Kidney glomerular epithelial cell (primary cell): Measurements from ENCODE around the gene SSRP1.
"Not testable (repeated sequence)": the region's sequence is repeated elsewhere in the genome, so short reads cannot be mapped to it uniquely, and the experiment has no call there.

ENCODE experiments used
- DNase-seq: peaks from one replicate; lab custom pipeline; 2025; lab: John Stamatoyannopoulos, UW

Gene SSRP1

DNA sequence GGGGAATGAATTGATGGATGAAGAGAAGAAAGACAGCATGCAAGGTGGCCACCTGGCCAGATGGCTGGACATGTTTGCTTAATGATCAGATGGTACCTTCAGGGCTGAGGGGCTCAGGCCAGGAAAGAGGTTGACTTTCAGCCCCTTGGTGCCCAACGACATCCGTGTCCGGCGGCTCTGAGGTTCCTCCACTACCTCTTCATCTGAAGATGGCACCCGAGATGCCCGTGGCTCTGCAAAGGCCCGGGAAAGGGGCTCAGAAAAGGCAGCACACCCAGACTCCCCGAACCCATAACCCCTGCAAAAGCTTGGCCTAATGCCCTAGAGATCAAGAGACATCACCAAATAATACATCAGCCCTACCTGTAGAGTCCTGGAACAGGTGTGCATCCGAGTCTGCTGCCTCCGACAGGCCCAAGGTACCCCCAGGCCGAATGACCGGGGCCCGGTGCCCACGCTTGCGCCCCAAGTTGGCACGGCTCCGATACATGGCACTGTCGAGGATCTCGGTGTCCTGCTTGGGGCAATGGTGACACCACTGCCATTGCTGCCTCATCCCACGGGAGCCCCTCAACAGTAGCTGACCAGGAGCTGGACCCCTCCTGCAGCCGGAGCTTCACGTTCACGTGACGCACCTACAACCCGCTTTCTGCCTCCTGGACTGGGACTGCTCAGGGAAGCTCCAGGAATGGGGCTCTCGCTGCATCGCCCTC lies 33.8 kb downstream of the SSRP1 start:
- DNase-seq, result no peak

DNA sequence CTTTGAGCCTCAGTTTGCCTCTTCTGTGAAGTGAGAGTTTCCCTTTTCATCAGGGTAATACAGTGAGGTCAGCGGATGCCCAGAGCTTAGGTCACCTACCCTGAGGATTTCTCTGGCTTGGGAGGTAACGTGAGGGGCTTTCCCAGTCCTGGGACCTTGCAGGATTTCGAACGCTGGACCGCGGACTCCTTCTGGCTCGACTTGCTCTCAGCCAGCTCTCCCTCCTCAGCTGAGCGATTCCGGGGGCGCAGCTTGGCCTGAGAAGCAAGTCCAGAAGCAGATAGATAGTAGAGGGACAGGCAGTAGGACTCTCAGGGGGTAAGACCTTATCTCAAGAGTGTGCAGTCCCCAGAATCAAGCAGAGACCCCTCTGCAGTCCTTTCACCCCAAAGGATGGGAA lies 34.9 kb downstream of the SSRP1 start:
- DNase-seq, result no peak

DNA sequence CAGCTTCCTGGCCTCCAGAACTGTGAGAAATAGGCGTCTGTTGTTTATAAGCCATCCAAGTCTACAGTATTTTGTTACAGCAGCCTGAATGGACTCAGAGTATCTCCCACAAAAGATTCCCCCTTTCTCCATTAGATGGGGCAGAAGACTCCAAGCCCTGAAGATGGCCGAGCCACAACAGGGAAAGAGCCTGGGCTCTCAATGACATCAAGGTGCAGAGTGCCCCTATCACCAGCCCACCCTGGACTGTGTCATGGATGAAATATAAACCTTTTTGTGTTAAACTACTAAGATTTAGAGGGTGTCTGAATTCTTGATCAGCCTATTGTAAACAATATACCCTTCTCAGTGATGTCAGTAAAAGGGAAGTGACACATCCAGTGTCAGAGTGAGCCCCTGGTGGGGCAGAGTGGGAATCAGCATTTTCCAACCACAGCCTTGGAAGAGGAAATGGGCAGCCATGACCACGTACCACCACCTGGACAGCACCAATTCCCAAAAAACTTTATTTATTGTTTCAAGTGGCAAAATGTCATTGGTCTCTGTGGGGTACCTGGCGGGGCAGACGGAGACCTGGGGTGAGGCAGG lies 36.4 kb downstream of the SSRP1 start:
- DNase-seq, result no peak

DNA sequence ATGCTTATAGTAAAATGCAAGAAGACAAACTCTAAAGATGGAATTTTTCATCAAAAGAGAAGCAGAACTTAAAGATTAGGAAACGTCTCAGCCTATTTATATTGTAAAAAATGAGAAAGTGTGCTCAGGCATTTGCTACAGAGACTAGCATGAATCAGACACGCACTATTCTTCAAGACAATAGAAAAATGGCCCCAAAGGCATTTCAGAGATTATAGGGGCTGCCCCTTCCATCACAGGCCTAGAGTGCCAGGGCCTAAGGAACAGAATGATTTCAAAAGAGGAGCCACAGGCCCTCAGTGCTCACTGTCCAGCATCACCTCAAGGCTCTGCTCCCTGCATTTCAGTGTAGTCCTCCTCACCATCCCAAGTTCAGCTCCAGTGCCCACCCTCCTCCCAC lies 38.5 kb downstream of the SSRP1 start:
- no peak for DNase-seq

DNA sequence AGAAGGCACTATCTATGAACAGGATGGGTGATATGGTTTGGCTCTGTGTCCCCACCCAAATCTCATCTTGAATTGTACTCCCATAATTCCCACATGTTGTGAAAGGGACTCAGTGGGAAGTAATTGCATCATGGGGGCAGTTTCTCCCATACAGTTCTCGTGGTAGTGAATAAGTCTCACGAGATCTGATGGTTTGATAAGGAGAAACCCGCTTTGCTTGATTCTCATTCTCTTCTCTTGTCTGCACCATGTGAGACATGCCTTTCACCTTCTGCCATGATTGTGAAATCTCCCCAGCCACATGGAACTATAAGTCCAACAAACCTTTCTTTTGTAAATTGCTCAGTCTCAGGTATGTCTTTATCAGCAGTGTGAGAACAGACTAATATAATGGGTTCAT lies 39.5 kb downstream of the SSRP1 start:
- DNase-seq, result not testable (repeated sequence)

DNA sequence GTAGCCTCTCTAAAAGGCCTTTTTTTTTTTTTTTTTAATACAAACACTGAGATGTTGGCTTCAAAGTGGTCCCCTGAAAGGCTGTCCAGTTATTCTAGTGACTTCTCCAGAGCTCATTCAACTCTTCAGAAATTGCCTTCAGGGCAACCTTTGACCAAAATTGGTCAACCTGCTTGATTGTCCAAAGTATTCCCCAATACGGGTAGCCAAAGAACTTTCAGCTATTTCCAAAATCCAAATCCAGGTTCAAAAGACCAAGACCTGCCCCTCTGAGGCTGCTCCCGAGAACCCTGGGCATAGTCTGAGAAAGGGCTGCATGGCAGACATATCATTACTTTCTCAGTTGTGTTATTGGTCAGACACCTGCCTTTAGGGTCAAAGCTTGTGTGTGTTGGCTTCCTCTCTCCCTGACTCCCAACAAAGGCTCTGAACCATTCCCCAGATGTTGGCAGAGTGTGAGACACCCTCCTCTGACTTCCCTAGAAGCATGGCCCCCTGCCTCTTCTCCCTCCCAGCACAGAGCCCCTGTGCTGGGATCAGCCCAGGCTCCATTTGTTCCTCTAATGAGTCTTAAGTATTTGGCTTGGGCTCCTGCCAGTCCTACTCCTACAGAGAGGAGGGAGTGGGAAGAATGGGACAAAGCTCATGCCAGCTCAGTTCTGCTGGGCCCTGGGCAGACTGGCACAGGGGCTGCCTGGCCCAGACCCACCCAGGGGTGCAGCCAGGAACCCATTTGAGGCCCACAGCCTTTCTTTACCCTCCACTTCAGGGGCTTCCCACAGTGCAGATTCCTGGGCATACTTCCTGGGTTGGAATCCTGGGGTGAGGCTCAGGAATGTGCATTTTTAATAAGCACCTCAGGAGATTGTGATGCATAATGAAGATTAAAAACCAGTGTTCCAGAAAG lies 41.2 kb downstream of the SSRP1 start:
- DNase-seq, result peak; percentile 76

DNA sequence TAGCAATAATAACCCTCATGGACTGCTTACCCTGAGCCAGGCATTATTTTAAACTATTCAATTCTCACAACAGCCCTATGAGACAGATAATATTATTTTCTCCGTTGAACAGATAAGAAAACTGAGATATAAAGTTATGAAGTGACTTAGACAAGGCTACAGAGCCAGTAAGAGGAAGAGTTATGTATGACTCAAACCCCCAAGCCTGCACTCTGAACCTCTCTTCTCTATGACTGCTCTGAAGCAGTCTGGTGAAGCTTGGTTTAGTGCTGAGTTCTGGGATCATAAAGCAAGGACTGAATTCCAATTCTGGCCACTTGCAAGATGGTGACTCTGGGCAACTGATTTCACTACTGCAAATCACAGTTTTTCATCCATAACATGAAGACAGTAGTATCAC lies 45.4 kb downstream of the SSRP1 start:
- peak; percentile 14 for DNase-seq

DNA sequence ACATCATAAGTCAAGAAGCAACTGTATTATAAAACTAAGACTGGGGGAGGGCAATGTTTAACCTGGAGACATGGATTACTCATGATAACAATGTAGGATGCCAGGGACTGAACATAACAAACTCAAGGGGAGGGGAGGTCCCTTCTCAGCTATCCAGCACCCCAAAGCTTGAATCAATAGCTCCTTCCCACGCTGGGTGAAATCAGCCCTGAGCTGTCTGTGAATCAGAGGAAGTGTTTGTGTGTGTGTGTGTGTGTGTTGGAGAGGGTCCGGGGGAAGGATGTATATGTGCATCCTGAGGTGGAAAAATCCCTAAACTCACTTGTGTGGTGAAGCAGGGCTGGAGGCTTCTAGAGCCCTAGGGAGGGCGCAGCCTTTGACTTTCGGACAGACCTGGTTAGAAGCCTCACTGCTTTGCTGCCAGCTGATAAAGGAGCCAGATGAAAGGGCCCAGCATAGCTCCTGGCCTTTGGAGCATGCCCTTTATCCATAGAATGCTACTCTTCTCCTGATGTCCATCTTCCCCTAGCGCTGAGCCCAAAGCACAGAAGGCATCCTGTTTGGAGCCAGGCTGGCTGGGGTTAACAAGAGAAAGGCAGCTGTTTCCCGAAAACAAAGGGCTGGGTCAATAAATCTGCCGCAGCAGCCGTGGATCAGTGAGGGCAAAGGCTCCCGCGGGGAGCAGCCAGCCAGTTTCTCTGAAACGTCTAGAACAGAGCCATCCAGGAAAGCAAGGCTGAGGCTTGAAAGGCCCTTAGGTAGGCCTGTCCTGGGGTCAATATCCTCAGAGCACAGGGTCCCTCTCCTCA lies 46.7 kb downstream of the SSRP1 start:
- peak; percentile 68 for DNase-seq

DNA sequence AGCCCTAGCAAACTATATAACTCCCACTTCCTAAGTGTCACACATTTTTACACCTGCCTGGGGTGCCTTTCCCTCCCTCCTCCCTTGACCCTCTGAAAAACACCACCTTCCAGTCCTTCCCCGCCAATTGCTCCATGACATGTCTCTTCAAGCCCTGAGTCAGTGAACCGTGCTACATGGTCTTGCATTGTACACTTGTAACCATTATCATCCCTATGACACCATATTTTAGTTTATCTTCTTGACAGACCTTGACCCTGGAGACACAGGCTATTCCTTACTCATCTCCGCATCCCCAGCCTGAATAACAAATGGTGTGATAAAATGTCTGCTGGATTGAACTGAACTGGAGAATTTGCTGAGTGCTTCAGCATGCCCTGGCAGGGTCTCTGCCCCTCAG lies 47.8 kb downstream of the SSRP1 start:
- DNase-seq, result no peak

DNA sequence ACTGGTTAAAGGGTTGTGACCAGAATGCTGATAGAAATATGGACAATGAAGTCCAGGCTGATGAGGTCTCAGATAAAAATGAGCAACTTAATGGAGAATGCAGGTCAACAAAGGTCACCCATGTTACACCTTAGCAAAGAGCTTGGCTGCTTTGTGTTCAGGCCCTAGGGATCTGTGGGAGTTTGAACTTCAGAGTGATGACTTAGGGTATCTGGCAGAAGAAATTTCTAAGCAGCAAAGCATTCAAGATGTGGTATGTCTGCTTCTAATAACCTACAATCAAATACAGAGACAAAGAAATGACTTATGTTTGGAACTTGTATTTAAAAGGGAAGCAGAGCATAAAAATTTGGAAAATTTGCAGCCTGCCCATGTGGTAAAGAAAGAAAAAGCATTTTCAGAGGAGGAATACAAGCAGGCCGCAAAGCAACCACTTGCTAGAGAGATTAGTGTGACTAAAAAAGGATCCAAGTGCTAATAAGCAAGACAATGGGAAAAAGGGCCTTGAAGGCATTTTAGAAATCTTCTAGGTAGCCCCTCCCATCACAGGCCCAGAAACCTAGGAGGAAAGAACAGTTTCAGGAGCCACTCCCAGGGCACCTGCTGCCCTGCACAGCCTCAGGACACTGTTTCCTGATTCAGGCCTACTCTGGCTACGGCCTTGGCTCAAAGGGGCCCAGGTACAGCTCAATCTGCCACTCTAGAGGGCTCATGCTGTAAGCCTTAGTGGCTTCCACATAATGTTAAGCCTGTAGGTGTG lies 52.3 kb downstream of the SSRP1 start:
- DNase-seq, result no peak

DNA sequence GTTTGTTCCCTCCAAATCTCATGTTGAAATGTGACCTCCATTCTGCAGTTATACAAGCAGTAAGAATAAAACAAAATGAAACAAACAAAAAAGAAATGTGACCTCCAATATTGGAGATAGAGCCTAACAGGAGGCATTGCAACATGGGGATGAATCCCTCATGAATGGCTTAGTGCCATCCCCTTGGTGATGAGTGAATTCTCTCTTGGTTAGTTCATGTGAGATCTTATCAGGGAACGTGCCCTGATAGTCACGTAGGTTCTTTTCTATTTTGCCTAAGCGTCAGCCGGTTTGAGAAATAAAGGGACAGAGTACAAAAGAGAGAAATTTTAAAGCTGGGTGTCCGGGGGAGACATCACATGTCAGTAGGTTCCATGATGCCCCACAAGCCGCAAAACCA lies 54.1 kb downstream of the SSRP1 start:
- not testable (repeated sequence) for DNase-seq

DNA sequence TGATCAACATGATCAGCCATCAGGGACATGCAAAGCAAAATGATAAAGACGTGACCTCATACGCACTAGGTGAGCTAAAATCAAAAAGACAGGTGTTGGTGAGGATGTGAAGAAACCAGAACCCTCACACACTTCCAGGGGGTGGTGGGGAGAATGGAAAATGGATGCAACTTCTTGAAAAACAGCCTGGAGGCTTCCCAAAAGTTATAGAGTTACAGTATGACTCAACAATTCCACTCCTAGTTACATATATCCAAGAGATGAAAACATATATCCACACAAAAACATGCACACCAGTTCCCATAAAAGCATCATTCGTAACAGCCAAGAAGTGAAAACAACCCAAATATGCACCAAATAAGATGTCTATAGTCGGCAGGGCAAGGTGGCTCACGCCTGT lies 56.6 kb downstream of the SSRP1 start:
- DNase-seq, result no peak

DNA sequence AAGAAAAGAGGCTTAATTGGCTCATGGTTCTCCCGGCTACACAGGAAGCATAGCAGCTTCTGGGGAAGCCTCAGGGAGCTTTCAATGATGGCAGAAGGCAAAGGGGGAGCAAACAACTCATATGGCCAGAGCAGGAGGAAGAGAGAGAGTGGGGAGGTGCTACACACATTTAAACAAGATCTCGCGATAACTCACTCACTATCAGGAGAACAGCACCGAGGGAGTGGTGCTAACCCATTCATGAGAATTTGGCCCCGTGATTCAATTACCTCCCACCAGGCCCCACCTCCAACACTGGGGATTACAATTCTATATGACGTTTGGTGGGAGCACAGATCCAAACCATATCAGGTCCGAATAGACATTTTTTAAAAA lies 57.0 kb downstream of the SSRP1 start:
- DNase-seq, result no peak

DNA sequence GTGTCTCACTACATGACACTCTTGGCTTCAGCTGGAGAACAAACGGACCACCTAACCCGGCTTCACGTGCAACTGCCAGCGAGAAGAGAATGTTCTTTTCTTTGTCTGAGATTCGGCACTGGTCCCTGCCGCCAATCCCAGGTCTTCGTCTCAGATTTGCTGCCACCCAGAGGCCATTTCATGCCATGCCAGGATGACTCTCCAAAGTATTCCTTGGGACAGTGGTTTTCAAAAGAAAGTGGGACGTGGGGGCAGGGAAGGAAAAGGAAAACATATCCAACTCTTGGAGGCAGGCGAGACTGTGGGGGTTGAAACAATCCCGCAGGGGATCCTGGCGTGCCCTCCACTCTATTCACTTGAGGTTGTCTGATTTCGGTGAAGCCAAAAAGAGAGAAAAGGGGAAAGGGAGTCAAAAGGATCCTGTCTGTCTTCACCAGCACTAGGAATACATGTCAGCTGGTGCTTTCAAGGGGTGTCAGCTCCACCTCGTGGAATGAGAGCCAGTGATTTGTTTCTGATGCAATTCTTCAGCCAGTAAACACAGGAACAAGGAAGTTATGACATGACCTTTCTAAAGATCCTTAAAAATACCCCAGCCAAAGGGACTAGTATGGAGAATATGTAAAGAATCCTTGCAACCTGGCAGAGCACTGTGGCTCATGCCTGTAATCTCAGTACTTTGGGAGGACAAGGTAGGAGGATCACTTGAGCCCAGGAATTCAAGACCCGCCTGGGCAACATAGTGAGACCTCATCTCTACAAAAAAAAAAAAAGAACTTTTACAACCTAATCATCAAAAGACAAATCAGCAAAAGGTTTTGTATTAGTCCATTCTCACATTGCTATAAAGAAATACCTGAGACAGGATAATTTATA lies 57.6 kb downstream of the SSRP1 start:
- peak; percentile 87 for DNase-seq

DNA sequence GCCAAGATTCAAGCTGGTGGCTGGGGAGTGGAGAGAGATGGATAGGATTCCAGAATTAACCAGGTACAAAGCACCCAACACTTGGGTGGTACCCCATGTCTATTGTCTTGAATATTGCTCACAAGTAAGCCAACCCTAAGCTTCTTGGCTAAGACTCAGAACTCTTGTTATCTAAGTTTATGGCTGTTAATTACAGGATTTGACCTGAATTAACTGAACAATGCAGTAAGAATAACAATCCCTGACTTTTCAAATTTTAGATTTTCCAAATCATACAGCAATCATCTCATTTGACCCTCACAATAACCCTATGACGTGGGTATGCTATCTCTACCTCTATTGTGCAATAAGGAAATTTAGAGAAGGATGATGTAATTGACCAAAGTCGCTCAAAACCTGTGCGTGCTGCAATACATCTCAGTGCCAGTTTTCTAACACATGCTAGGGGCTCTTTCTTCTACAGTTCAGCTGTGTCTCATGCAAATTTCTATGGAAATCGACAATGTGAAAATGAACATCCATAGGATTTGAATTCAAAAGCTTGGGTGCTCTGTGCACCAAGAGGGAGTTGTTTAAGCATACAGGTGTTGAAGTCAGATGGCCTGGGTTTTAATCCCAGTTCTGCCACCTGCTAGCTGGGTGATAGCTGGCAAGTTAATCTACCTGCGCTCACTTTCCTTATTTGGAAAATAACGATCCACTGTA lies 58.6 kb downstream of the SSRP1 start:
- no peak for DNase-seq

DNA sequence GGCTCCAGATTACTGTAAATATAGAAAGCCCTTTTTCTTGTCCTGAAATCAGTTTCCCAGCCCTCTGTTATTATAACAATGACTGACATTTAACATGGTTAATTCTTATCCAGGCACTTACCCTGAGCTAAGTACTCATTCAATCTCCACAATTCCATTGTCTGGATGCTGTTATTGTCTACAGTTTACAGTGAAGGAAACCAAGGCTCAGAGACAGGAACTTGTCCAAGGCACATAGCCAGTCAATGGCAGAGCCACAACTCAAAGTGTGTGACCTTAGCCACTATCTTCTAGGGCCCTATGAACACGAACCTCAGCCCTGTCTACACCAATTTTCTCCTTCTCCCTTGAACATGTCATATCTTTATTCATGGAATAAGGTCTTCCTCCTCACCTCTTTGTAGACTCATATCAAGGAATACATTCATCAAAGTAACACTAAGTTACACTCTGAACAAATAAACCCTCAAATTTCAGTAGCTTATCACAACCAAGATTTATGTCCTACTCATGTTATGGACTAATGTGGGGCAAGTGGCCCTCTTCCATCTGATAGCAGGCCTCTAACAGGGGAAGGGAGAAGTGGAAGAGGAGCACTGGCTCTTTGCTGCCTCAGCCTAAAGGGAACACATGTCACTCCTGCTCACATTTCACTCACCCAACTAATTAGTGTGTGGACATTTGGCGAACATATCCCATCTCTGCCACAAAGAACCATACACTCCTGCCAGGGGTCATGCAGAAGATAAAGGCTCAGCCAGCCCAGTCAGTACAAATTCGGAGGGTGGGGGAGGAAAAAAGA lies 59.3 kb downstream of the SSRP1 start:
- DNase-seq, result no peak
